Activated CD4-positive, CD25-positive, alpha-beta regulatory T cell treated with anti-CD3 and anti-CD28 coated beads, Interleukin-2, amount 50 U/mL, for 16 hours (primary cell): ENCODE data around the gene TMPRSS4.
A peak's percentile ranks its signal among the peaks of the same experiment; 100 is the strongest.

ENCODE experiments used
- DNase-seq: peaks from one replicate; pipeline ENCODE4 v3.0.0-alpha.2; 2020; ENCODE audit warnings: low read depth, low spot score

TMPRSS4 gene

GRCh38 chr11:118133816-118134215, 56.9 kb downstream of the TMPRSS4 start:
- no peak for DNase-seq

GRCh38 chr11:118135051-118135795, 58.3 kb downstream of the TMPRSS4 start:
- DNase-seq: no peak

- no peak for DNase-seq
Observed at GRCh38 chr11:118135796-118136165, 58.9 kb downstream of the TMPRSS4 start.

- no peak for DNase-seq
Observed at GRCh38 chr11:118136341-118136740, 59.5 kb downstream of the TMPRSS4 start.

GRCh38 chr11:118136801-118137200, 59.9 kb downstream of the TMPRSS4 start:
- no peak for DNase-seq

GRCh38 chr11:118138839-118139420, 62.1 kb downstream of the TMPRSS4 start:
- no peak for DNase-seq

GRCh38 chr11:118139578-118139977, 62.7 kb downstream of the TMPRSS4 start:
- DNase-seq: no peak

GRCh38 chr11:118142081-118142480, 65.2 kb downstream of the TMPRSS4 start:
- no peak for DNase-seq

GRCh38 chr11:118142809-118143208, 65.9 kb downstream of the TMPRSS4 start:
- DNase-seq: no peak

GRCh38 chr11:118143661-118144185, 66.8 kb downstream of the TMPRSS4 start:
- no peak for DNase-seq

- no peak for DNase-seq
Observed at GRCh38 chr11:118144301-118145268, 67.7 kb downstream of the TMPRSS4 start.

GRCh38 chr11:118145285-118146227, 68.7 kb downstream of the TMPRSS4 start:
- DNase-seq: peak; percentile 71

- no peak for DNase-seq
Observed at GRCh38 chr11:118146554-118146953, 69.7 kb downstream of the TMPRSS4 start.

- no peak for DNase-seq
Observed at GRCh38 chr11:118147502-118147901, 70.6 kb downstream of the TMPRSS4 start.

GRCh38 chr11:118148240-118148639, 71.4 kb downstream of the TMPRSS4 start:
- no peak for DNase-seq

GRCh38 chr11:118148856-118149255, 72.0 kb downstream of the TMPRSS4 start:
- no peak for DNase-seq

- DNase-seq: no peak
Observed at GRCh38 chr11:118149493-118149892, 72.6 kb downstream of the TMPRSS4 start.

GRCh38 chr11:118151431-118151830, 74.6 kb downstream of the TMPRSS4 start:
- no peak for DNase-seq

GRCh38 chr11:118152020-118152551, 75.2 kb downstream of the TMPRSS4 start:
- DNase-seq: no peak
